Thyroid gland (tissue), 4 donors: ENCODE data around the gene CDH19. TPM values are rescaled to one million over a fixed set of nuclear protein-coding genes. Genes with fewer than 3 reads are reported as not detected.

Experiments
- DNase-seq, 2 donors: peaks; one replicate each; pipeline ENCODE4 v3.0.0-alpha.2; 2019
- H3K27ac ChIP-seq, 3 donors: fragments of 200-600 bp; sonication (generic); 1 replicate in 2 of 3; 2 replicates in 1 of 3; pipeline ENCODE4 v1.5.1; 2016 to 2019; ENCODE audit warnings: mild to moderate bottlenecking in 1 of 3, moderate library complexity in 1 of 3
- H3K27me3 ChIP-seq: fragments of 200-600 bp; sonication (generic); one replicate; pipeline ENCODE4 v1.5.1; 2019
- H3K36me3 ChIP-seq, 2 donors: fragments of 200-600 bp; sonication (generic); one replicate each; pipeline ENCODE4 v1.5.1; 2016 to 2019
- H3K4me1 ChIP-seq, 2 donors: fragments of 200-600 bp; sonication (generic); one replicate each; pipeline ENCODE4 v1.5.1; 2017 to 2019
- H3K4me3 ChIP-seq, 3 donors: fragments of 200-600 bp; sonication (generic); replicated peaks in 1 of 3; 1 replicate in 2 of 3; 2 replicates in 1 of 3; pipeline ENCODE4 v1.5.1; 2016; ENCODE audit warnings: mild to moderate bottlenecking in 1 of 3
- H3K9me3 ChIP-seq: fragments of 200-600 bp; sonication (generic); one replicate; pipeline ENCODE4 v1.5.1; 2017
- CTCF ChIP-seq, 6 experiments: fragments of 200-600 bp in 3 of 6; fragments of 450-650 bp in 3 of 6; sonication (generic) in 3 of 6; IDR thresholded peaks; one replicate each; pipeline ENCODE4 v1.5.1; 2016 to 2019; ENCODE audit warnings: antibody characterized with exemption in 6 of 6, mild to moderate bottlenecking in 2 of 6, inconsistent platforms in 1 of 6, moderate library complexity in 1 of 6
- POLR2A ChIP-seq, 2 donors: fragments of 450-650 bp; IDR thresholded peaks; one replicate each; pipeline ENCODE4 v1.6.1; 2017; ENCODE audit warnings: antibody characterized with exemption in 2 of 2, mild to moderate bottlenecking in 2 of 2, moderate library complexity in 1 of 2
- WGBS, 2 donors: methylation state at CpG; one replicate each; pipeline ENCODE4 v1.1.5; 2017; 5-methylcytosine and 5-hydroxymethylcytosine counted together
- intact Hi-C: fragments of 100-400 bp; cut with DNase I; formaldehyde crosslinking; loops from one replicate; pipeline ENCODE4 v1.15.1; 2023
- total RNA-seq, 4 donors: library from RNA; depleted of rRNA; stranded (reverse); fragments of >200 nt; gene quantifications; one replicate each; pipeline ENCODE4 v1.2.3, GENCODE V29; 2016

The CDH19 gene
- total RNA-seq, 4 donors from 2014 or later: 0.78 to 4.7 (median 2.2) TPM

- intact Hi-C loops: no loop called here
- WGBS, 2 donors: 50% methylated on average over 3 of the region's 3 CpGs
These were observed 2.2 kb downstream of the CDH19 start for GRCh38 chr18:66601649-66602048.

DNA sequence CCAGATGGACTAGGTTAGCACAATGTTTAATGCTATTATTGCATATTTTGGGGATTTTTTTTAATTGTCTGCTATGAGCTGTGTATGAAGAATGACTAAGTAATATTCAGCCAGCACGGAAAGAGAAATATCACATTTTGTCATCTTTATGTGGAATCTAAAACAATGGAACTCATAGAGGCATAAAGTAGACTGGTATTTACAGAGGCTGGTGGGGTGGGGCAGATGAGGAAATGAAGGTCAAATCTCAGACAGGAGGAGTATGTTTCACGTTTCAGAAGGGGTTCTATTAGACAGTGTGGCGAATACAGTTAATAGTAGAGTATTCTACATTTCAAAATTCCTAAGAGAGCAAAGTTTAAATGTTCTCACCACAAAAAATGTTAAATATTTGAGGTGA lies 4.7 kb downstream of the CDH19 start:
- 73 to 75% methylated on average over 3 of the region's 3 CpGs for WGBS, 2 donors
- H3K4me1 ChIP-seq: peaks cover 0 to 5% of the 10 kb centered on the region in 2 donors
- H3K4me3 ChIP-seq: no peak overlapping the region
- no peaks in the 10 kb centered on the region for H3K36me3 ChIP-seq
- DNase-seq: no peak
- H3K27me3 ChIP-seq: no peaks in the 10 kb centered on the region
- no peak overlapping the region for H3K27ac ChIP-seq
- H3K9me3 ChIP-seq: no peaks in the 10 kb centered on the region
- intact Hi-C loops: no loop called here
- TF ChIP-seq POLR2A (IDR thresholded peaks at IDR 0.05): no peak
- no peak for TF ChIP-seq CTCF (IDR thresholded peaks at IDR 0.05)

More at GRCh38 chr18:66601649-66602048, 2.2 kb downstream of the CDH19 start:
- no peaks in the 10 kb centered on the region for H3K36me3 ChIP-seq
- no peak overlapping the region for H3K4me3 ChIP-seq
- H3K4me1 ChIP-seq: peaks cover 0 to 5% of the 10 kb centered on the region in 2 donors
- H3K9me3 ChIP-seq: no peaks in the 10 kb centered on the region
- DNase-seq: no peak
- no peak overlapping the region for H3K27ac ChIP-seq
- no peaks in the 10 kb centered on the region for H3K27me3 ChIP-seq
- no peak for TF ChIP-seq CTCF (IDR thresholded peaks at IDR 0.05)
- TF ChIP-seq POLR2A (IDR thresholded peaks at IDR 0.05): no peak

DNA sequence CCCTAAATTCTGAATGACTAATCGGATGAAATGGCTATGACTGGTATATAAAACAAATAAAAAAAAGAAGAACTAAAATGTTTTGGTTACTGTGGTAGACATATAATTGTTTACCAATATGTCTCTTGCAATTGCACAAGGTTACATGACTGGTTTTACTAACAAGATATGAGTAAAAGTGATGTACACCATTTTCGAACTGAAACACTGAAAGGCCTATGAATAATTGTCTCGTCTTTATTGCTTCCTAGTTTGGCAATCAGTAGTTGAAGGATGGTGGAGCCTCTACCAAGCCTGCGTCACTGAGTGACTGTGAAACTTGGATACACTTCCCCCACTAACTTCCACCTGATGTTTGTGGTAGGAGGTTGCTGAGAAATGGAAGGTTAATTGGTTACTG lies 16.5 kb downstream of the CDH19 start:
- intact Hi-C loops: no loop called here
- H3K4me1 ChIP-seq: no peaks in the 10 kb centered on the region

DNA sequence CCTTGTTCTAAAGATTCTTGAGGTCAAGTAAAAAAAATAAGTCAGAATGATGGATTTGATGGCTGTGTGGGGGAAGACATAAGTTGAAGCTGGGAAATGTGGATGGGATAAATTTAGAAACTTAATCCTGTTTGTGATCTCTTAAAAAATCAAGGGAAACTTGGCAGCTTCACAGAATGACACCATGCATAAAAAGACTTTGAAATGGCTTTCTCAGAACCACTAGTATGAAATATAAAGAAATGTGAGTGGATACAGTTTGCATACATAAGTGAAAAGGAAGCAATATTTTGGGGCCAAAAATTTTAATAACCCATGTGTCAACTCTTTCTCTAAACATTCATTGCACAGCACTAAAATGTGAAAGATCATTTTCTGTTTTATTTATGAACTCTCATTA lies 21.7 kb downstream of the CDH19 start:
- no peak for DNase-seq
- intact Hi-C loops: no loop called here

More for the DNA sequence above, 16.5 kb downstream of the CDH19 start:
- Histone ChIP-seq H3K36me3 (no peaks in the 10 kb centered on the region), H3K4me3 (no peak overlapping the region), H3K27ac (no peak overlapping the region), H3K27me3 (no peaks in the 10 kb centered on the region), H3K9me3 (no peaks in the 10 kb centered on the region)
- TF ChIP-seq CTCF (IDR thresholded peaks at IDR 0.05): no peak
- no peak for TF ChIP-seq POLR2A (IDR thresholded peaks at IDR 0.05)
- no peak for DNase-seq
- WGBS, 2 donors: 83% methylated on average over 4 of the region's 4 CpGs

GRCh38 chr18:66575263-66575662 lies 28.6 kb downstream of the CDH19 start:
- no peaks in the 10 kb centered on the region for H3K27me3 ChIP-seq
- no peaks in the 10 kb centered on the region for H3K4me1 ChIP-seq
- no peak for DNase-seq
- no peak overlapping the region for H3K27ac ChIP-seq
- H3K36me3 ChIP-seq: no peaks in the 10 kb centered on the region
- TF ChIP-seq POLR2A (IDR thresholded peaks at IDR 0.05) (no peak), CTCF (IDR thresholded peaks at IDR 0.05) (no peak)
- WGBS, 2 donors: 93 to 94% methylated on average over 2 of the region's 2 CpGs
- intact Hi-C loops: no loop called here
- H3K4me3 ChIP-seq: no peak overlapping the region
- no peaks in the 10 kb centered on the region for H3K9me3 ChIP-seq

More for the DNA sequence above, 21.7 kb downstream of the CDH19 start:
- Histone ChIP-seq H3K27ac (no peak overlapping the region), H3K4me3 (no peak overlapping the region), H3K9me3 (no peaks in the 10 kb centered on the region), H3K36me3 (no peaks in the 10 kb centered on the region), H3K27me3 (no peaks in the 10 kb centered on the region), H3K4me1 (no peaks in the 10 kb centered on the region)
- TF ChIP-seq CTCF (IDR thresholded peaks at IDR 0.05) (no peak), POLR2A (IDR thresholded peaks at IDR 0.05) (no peak)
